Activated CD8-positive, alpha-beta memory T cell treated with anti-CD3 and anti-CD28 coated beads, Interleukin-2, amount 10 ng/mL, durations not matched to agents 7 days and 5 days (primary cell): ENCODE data around the gene RCOR2. TPM values are rescaled to one million over a fixed set of nuclear protein-coding genes. Genes with fewer than 3 reads are reported as not detected.
A peak's percentile ranks its signal among the peaks of the same experiment; 100 is the strongest.

Experiments
- ATAC-seq: fragments of 150-1000 bp; cut with Tn5 transposase; one replicate; pipeline ENCODE4 v1.10.0; 2021; ENCODE audit warnings: moderate library complexity
- CTCF ChIA-PET: fragments of 350-600 bp; sonication (Branson Sonifier 250); formaldehyde crosslinking; loops from one replicate; lab custom pipeline; 2021; ENCODE audit warnings: antibody characterized with exemption; lab: Charles Lee
- DNase-seq: peaks from one replicate; pipeline ENCODE4 v3.0.0-alpha.2; 2020
- H3K27ac Mint-ChIP-seq: one replicate; pipeline ENCODE4 v1.8.0; 2021; ENCODE audit warnings: mild to moderate bottlenecking, mixed read lengths
- H3K27me3 Mint-ChIP-seq: one replicate; pipeline ENCODE4 v1.8.0; 2021; ENCODE audit warnings: mixed read lengths
- H3K36me3 Mint-ChIP-seq: one replicate; pipeline ENCODE4 v1.8.0; 2021; ENCODE audit warnings: mild to moderate bottlenecking, mixed read lengths
- H3K4me1 Mint-ChIP-seq: one replicate; pipeline ENCODE4 v1.8.0; 2021; ENCODE audit warnings: mixed read lengths
- H3K4me3 Mint-ChIP-seq: one replicate; pipeline ENCODE4 v1.8.0; 2021; ENCODE audit warnings: mild to moderate bottlenecking, moderate library complexity, mixed read lengths
- H3K9me3 Mint-ChIP-seq: one replicate; pipeline ENCODE4 v1.8.0; 2022; ENCODE audit warnings: low read depth, mixed read lengths
- total RNA-seq, 2 experiments: library from RNA; stranded (reverse); gene quantifications; one replicate each; pipeline ENCODE4 v1.2.3, GENCODE V29; 2021

RCOR2 gene
- total RNA-seq, 2 experiments from 2014 or later: 0.16 to 0.47 TPM

GRCh38 chr11:63893355-63893754, 23.6 kb downstream of the RCOR2 start:
- Mint-ChIP-seq H3K36me3 (peaks cover 30% of the 10 kb centered on the region), H3K27ac (no peak overlapping the region), H3K9me3 (no peaks in the 10 kb centered on the region), H3K4me1 (peaks cover 44% of the 10 kb centered on the region), H3K4me3 (no peak overlapping the region), H3K27me3 (no peaks in the 10 kb centered on the region)
- ATAC-seq (no peak), DNase-seq (no peak)
- CTCF ChIA-PET: interaction anchor here (1.4 to 6.0 kb wide), 3 partner anchors 13 to 56 kb away, joined by 3 to 44 read pairs (median 5); partner anchors contain the start of gene MARK2

DNA sequence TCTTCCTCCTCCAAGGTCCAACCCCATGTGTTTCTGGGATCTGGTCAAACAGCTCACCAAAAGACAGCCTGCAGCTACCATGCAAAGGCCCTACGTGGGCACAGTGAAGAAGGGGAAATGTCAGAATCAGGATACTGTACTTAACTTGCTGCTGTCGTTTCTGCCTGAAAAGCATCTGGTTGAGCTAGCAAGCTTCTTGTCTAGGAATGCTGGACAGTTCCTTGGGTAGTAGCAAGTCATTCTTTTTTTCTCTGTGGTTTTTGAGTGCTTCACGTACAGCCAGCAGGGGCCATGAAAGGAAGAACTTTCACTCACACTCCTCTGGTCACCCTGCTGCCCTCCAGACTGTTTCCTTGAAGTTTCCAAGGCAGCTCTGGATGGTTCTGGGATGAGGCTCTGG, 24.7 kb downstream of the RCOR2 start:
- Mint-ChIP-seq H3K9me3 (no peaks in the 10 kb centered on the region), H3K4me3 (no peak overlapping the region), H3K27ac (no peak overlapping the region), H3K27me3 (no peaks in the 10 kb centered on the region), H3K4me1 (peaks cover 55% of the 10 kb centered on the region), H3K36me3 (peaks cover 24% of the 10 kb centered on the region)
- ATAC-seq (no peak), DNase-seq (no peak)
- CTCF ChIA-PET: interaction anchor here (0.7 to 6.0 kb wide), 4 partner anchors 14 to 55 kb away, joined by 3 to 44 read pairs (median 4); partner anchors contain the start of gene MARK2

DNA sequence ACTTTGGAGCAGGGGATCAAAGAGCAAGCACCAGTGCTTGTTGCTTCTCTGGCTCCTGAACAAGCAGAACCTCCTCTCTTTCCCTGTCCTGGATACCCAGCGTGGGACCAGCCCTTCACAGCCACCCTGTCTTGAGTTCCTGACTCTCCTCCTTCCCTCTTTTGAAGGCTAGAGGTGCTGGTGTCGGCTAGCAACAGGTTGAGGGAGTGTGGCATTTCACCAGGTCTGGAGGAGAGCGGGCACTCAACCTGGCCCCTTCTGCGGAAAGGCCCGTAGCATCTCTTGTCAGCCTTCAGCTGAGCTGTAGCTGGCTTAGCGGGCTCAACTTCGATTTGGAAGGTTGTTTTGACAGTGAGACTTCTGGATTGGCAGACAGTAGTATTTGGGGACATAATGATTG, 26.6 kb downstream of the RCOR2 start:
- DNase-seq (no peak), ATAC-seq (no peak)
- CTCF ChIA-PET: interaction anchor here (1.0 to 6.0 kb wide), 4 partner anchors 16 to 53 kb away, joined by 3 to 44 read pairs (median 5); partner anchors contain the start of gene MARK2
- Mint-ChIP-seq H3K36me3 (peaks cover 12% of the 10 kb centered on the region), H3K4me1 (peaks cover 58% of the 10 kb centered on the region), H3K27me3 (no peaks in the 10 kb centered on the region), H3K4me3 (no peak overlapping the region), H3K27ac (no peak overlapping the region), H3K9me3 (no peaks in the 10 kb centered on the region)

DNA sequence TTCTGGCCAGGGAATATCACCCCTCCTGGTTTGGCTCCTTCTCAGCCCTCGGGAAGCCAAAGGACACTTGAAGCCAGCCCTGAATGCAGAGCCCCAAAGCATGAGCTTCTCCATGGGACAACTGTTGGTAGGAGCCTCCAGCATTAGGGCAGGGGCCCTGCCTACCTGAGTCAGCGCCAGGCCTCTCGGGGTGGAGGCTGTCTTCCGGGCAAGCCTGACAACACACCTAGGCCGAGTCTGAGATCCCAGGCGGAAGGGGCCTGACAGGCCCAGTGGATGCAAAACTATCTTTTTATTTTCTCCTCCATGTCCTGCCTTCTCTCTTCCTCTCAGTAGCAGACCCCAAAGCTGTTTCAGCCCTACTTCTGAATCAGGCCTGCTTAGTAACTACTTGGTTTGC, 27.6 kb downstream of the RCOR2 start:
- no peaks in the 10 kb centered on the region for H3K27me3 Mint-ChIP-seq
- H3K27ac Mint-ChIP-seq: peak overlapping the region; percentile 91
- ATAC-seq (no peak), DNase-seq (no peak)
- H3K36me3 Mint-ChIP-seq: peaks cover 9% of the 10 kb centered on the region
- no peaks in the 10 kb centered on the region for H3K9me3 Mint-ChIP-seq
- peak overlapping the region; percentile 98 for H3K4me3 Mint-ChIP-seq
- H3K4me1 Mint-ChIP-seq: peaks cover 61% of the 10 kb centered on the region
- CTCF ChIA-PET: interaction anchor here (0.8 to 6.0 kb wide), 4 partner anchors 17 to 57 kb away, joined by 3 to 44 read pairs (median 6); partner anchors contain the start of gene MARK2

- ATAC-seq (peak; percentile 81), DNase-seq (peak; percentile 82)
- Mint-ChIP-seq H3K4me3 (peak overlapping the region; percentile 98), H3K27me3 (no peaks in the 10 kb centered on the region), H3K36me3 (peaks cover 4% of the 10 kb centered on the region), H3K4me1 (peaks cover 70% of the 10 kb centered on the region), H3K9me3 (no peaks in the 10 kb centered on the region), H3K27ac (peak overlapping the region; percentile 91)
- CTCF ChIA-PET: interaction anchor here (1.0 to 6.0 kb wide), 9 partner anchors 16 to 59 kb away, joined by 3 to 44 read pairs (median 4); partner anchors contain the start of gene MARK2
Observed at GRCh38 chr11:63888170-63889086, 28.5 kb downstream of the RCOR2 start.

GRCh38 chr11:63887386-63887999, 29.5 kb downstream of the RCOR2 start:
- CTCF ChIA-PET: interaction anchor here (1.1 to 6.0 kb wide), 10 partner anchors 9 to 58 kb away, joined by 3 to 44 read pairs (median 4); partner anchors contain the start of gene MARK2
- Mint-ChIP-seq H3K36me3 (peaks cover 2% of the 10 kb centered on the region), H3K27ac (peak overlapping the region; percentile 70), H3K4me1 (peaks cover 76% of the 10 kb centered on the region), H3K4me3 (peak overlapping the region; percentile 21), H3K9me3 (no peaks in the 10 kb centered on the region), H3K27me3 (no peaks in the 10 kb centered on the region)
- no peak for DNase-seq
- no peak for ATAC-seq

GRCh38 chr11:63884196-63884932, 32.6 kb downstream of the RCOR2 start:
- peak overlapping the region; percentile 21 for H3K27ac Mint-ChIP-seq
- H3K4me3 Mint-ChIP-seq: no peak overlapping the region
- no peaks in the 10 kb centered on the region for H3K27me3 Mint-ChIP-seq
- peaks cover 6% of the 10 kb centered on the region for H3K36me3 Mint-ChIP-seq
- H3K4me1 Mint-ChIP-seq: peaks cover 61% of the 10 kb centered on the region
- DNase-seq (no peak), ATAC-seq (no peak)
- CTCF ChIA-PET: interaction anchor here (0.7 kb wide), 1 partner anchor 61 kb away, joined by 4 read pairs; no protein-coding TSS in a partner anchor
- H3K9me3 Mint-ChIP-seq: no peaks in the 10 kb centered on the region

DNA sequence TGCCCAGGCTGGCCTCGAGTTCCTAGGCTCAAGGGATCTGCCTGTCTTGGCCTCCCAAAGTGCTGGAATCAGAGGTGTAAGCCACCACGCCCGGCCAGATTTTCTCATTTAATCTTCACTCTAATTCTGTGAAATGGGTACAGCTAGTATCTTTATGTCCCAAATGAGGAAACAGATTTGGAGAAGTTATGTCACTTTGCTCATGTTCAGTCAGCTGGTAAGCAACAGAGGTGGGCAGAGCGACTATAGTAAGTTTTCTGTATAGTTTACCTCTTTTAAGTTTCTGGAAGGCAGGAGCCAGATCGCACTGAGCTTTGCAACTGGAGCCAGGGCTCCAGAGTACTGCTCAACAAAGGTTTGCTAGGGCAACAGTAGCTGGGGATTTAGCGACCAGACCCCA, 33.2 kb downstream of the RCOR2 start:
- CTCF ChIA-PET: interaction anchor here (0.7 to 1.8 kb wide), 3 partner anchors 10 to 62 kb away, joined by 3 to 7 read pairs (median 4); no protein-coding TSS in a partner anchor
- no peak overlapping the region for H3K4me3 Mint-ChIP-seq
- no peak for ATAC-seq

GRCh38 chr11:63882555-63883242, 34.3 kb downstream of the RCOR2 start:
- Mint-ChIP-seq H3K27ac (no peak overlapping the region), H3K36me3 (peaks cover 12% of the 10 kb centered on the region), H3K27me3 (no peaks in the 10 kb centered on the region), H3K4me1 (peaks cover 51% of the 10 kb centered on the region), H3K9me3 (no peaks in the 10 kb centered on the region), H3K4me3 (no peak overlapping the region)
- ATAC-seq (no peak), DNase-seq (no peak)
- CTCF ChIA-PET: interaction anchor here (0.9 to 1.8 kb wide), 2 partner anchors 9 to 52 kb away, joined by 3 to 7 read pairs; no protein-coding TSS in a partner anchor

More for the DNA sequence above, 33.2 kb downstream of the RCOR2 start:
- no peak for DNase-seq
- Mint-ChIP-seq H3K36me3 (peaks cover 6% of the 10 kb centered on the region), H3K9me3 (no peaks in the 10 kb centered on the region), H3K27ac (no peak overlapping the region), H3K27me3 (no peaks in the 10 kb centered on the region), H3K4me1 (peaks cover 57% of the 10 kb centered on the region)

DNA sequence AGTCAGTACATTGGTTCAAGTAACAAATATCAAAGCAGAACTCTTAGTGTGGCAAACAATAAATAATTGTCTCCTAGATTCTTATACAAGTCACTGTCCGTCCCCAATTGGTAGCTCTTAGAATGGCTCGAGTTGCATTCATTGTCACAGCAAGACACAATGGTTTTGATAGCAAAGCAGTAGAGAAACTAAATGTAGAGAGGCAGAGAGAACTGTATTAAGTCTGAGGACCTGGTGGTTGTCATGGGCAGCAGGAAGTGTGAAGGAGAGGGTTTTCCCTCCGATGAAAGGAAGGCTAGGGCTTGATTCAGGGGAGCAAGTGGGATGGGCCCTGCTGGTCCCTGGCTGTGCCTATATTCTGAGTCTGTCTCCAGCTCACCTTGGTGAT, 36.6 kb downstream of the RCOR2 start:
- peaks cover 41% of the 10 kb centered on the region for H3K4me1 Mint-ChIP-seq
- H3K27me3 Mint-ChIP-seq: no peaks in the 10 kb centered on the region
- peak; percentile 39 for ATAC-seq
- no peak for DNase-seq
- no peak overlapping the region for H3K4me3 Mint-ChIP-seq
- no peaks in the 10 kb centered on the region for H3K9me3 Mint-ChIP-seq
- peaks cover 15% of the 10 kb centered on the region for H3K36me3 Mint-ChIP-seq
- no peak overlapping the region for H3K27ac Mint-ChIP-seq
- CTCF ChIA-PET: no interaction called here

GRCh38 chr11:63879598-63880402, 37.2 kb downstream of the RCOR2 start:
- Mint-ChIP-seq H3K27me3 (no peaks in the 10 kb centered on the region), H3K36me3 (peaks cover 16% of the 10 kb centered on the region), H3K27ac (no peak overlapping the region), H3K9me3 (no peaks in the 10 kb centered on the region), H3K4me3 (no peak overlapping the region), H3K4me1 (peaks cover 42% of the 10 kb centered on the region)
- DNase-seq (no peak), ATAC-seq (no peak)
- CTCF ChIA-PET: interaction anchor here (1.3 kb wide), 1 partner anchor 18 kb away, joined by 3 read pairs; no protein-coding TSS in a partner anchor
